ENCODE results near the gene SEMA3C. TPM values are rescaled to one million over a fixed set of nuclear protein-coding genes. Genes with fewer than 3 reads are reported as not detected.

The SEMA3C gene
- total and polyA plus RNA-seq, 2 donors (not counting 3 experiments of a cell fraction or from before 2014, with no cell fraction given), result 0.01 to 0.09 TPM

DNA sequence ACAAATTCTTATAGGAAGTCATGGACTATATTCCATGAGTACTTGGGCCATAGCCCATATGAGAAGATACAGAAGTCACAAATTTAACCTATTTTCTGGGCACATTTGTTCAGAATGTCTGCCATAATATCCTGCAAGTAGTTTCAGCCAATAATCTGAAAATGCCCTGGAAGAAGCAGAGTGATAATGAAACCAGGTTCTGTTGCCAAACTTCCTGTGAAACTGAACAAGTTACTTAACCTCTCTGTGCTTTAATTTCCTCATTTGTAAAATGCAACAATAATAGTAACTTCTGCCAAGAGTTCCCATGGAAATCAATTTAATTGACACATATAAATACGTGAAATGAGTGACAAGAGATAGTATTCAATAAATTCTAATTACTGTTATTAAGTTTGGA lies 88.8 kb downstream of the SEMA3C start:
- Histone ChIP-seq H3K9me3 (replicated peaks; ENCODE audit: control insufficient read depth, insufficient read depth, low read length) (no peaks in the 10 kb centered on the region), H4K20me1 (replicated peaks; ENCODE audit: control insufficient read depth, extremely low read depth, insufficient read depth, low read length) (no peaks in the 10 kb centered on the region), H3K27ac (ENCODE audit: insufficient read depth, low read depth, low read length) (no peak overlapping the region), H3K79me2 (ENCODE audit: control insufficient read depth, insufficient read depth, low read length) (no peaks in the 10 kb centered on the region), H3K4me1 (ENCODE audit: control insufficient read depth, extremely low read depth, insufficient read depth, low read length) (no peaks in the 10 kb centered on the region), H3K9me1 (replicated peaks; ENCODE audit: control insufficient read depth, extremely low read depth, insufficient read depth, low read length) (no peaks in the 10 kb centered on the region), H2AFZ (ENCODE audit: low read depth, low read length) (no peak overlapping the region), H3K36me3 (ENCODE audit: control insufficient read depth in 2 of 2, extremely low read depth in 1 of 2, insufficient read depth in 2 of 2, low read length in 2 of 2) (no peaks in the 10 kb centered on the region), H3K27me3 (ENCODE audit: control insufficient read depth in 2 of 2, insufficient read depth in 2 of 2, low read length in 2 of 2) (no peaks in the 10 kb centered on the region), H3K4me2 (ENCODE audit: insufficient read depth, low read length) (no peak overlapping the region), H3K9ac (replicated peaks; ENCODE audit: extremely low read depth, insufficient read depth, low read length) (no peak overlapping the region), H3K4me3 (replicated peaks in 1 of 3; ENCODE audit: insufficient read depth in 1 of 3, low read depth in 1 of 3, low read length in 3 of 3) (no peak overlapping the region)
- dilution Hi-C loops (cut with MboI; ENCODE audit: extremely low pct_ligation_motif_present, low sequenced_read_pairs) (no loop called here), intact Hi-C loops (cut with micrococcal nuclease) (no loop called here)
- ChIA-PET POLR2A (no interaction called here), CTCF (no interaction called here)
- FAIRE-seq, result no peak
- no TSS peak for BruUV-seq (replicated peaks)
- no peak for DNase-seq (ENCODE audit: low read depth, low spot score)
- TF ChIP-seq, protein P1, sequence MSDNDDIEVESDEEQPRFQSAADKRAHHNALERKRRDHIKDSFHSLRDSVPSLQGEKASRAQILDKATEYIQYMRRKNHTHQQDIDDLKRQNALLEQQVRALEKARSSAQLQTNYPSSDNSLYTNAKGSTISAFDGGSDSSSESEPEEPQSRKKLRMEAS (IDR thresholded peaks at IDR 0.05; ENCODE audit: insufficient read depth, insufficient read length), result no peak
- no peak for TF ChIP-seq FOS (IDR thresholded peaks at IDR 0.05; ENCODE audit: borderline replicate concordance, insufficient read depth, low read length)
- no peak for TF ChIP-seq JUN (IDR thresholded peaks at IDR 0.05; ENCODE audit: borderline replicate concordance, insufficient read depth, insufficient read length, low read depth)

DNA sequence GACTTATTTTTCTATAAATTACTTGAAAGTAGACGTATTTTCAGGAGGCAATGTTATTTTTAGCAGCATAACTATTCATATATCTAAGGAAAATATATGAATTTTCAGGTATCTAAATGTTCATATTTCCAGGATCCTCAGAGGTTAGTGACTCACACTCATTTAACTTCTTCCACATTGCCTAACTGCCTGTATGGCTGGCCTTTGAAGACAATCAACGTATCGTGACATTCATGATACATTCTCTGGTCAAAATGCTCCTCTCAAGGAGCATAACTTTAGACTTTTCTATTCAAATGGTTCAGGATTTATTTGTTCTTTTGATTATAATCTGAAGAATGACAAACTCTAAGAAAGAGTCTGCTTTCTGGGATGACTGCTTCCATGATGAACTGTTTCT lies 89.3 kb downstream of the SEMA3C start:
- DNase-seq (ENCODE audit: low read depth, low spot score), result no peak
- no peak overlapping the region for H3K27ac ChIP-seq (ENCODE audit: insufficient read depth, low read depth, low read length)
- dilution Hi-C loops (cut with MboI; ENCODE audit: extremely low pct_ligation_motif_present, low sequenced_read_pairs) (no loop called here), intact Hi-C loops (cut with micrococcal nuclease) (no loop called here)
- no peaks in the 10 kb centered on the region for H4K20me1 ChIP-seq (replicated peaks; ENCODE audit: control insufficient read depth, extremely low read depth, insufficient read depth, low read length)
- H3K4me3 ChIP-seq (replicated peaks in 1 of 3; ENCODE audit: insufficient read depth in 1 of 3, low read depth in 1 of 3, low read length in 3 of 3), result no peak overlapping the region
- no peak overlapping the region for H3K4me2 ChIP-seq (ENCODE audit: insufficient read depth, low read length)
- H3K36me3 ChIP-seq (ENCODE audit: control insufficient read depth in 2 of 2, extremely low read depth in 1 of 2, insufficient read depth in 2 of 2, low read length in 2 of 2), result no peaks in the 10 kb centered on the region
- no TSS peak for BruUV-seq (replicated peaks)
- no peak for FAIRE-seq
- no peaks in the 10 kb centered on the region for H3K9me1 ChIP-seq (replicated peaks; ENCODE audit: control insufficient read depth, extremely low read depth, insufficient read depth, low read length)
- no peak for TF ChIP-seq JUN (IDR thresholded peaks at IDR 0.05; ENCODE audit: borderline replicate concordance, insufficient read depth, insufficient read length, low read depth)
- TF ChIP-seq, protein P1 (IDR thresholded peaks at IDR 0.05; ENCODE audit: insufficient read depth, insufficient read length), result no peak
- TF ChIP-seq CTCF (IDR thresholded peaks at IDR 0.05; ENCODE audit: extremely low read depth in 1 of 2, insufficient read depth in 1 of 2, low read depth in 1 of 2, low read length in 2 of 2), result no peak
- no peak for TF ChIP-seq EZH2 (IDR thresholded peaks at IDR 0.05; ENCODE audit: borderline replicate concordance, low read depth, low read length, severe bottlenecking)
- no peak for TF ChIP-seq MYC (IDR thresholded peaks at IDR 0.05; ENCODE audit: low read depth, low read length)
- no peak for TF ChIP-seq FOS (IDR thresholded peaks at IDR 0.05; ENCODE audit: borderline replicate concordance, insufficient read depth, low read length)
- no peak for TF ChIP-seq GATA2 (IDR thresholded peaks at IDR 0.05; ENCODE audit: insufficient read depth, insufficient read length, low read depth, low read length)
- no peak for TF ChIP-seq POLR2AphosphoS5 (IDR thresholded peaks at IDR 0.05; ENCODE audit: insufficient read depth, low read depth, low read length)
- no peak for TF ChIP-seq POLR2A (IDR thresholded peaks at IDR 0.05; ENCODE audit: low read depth, low read length)
- no peaks in the 10 kb centered on the region for H3K27me3 ChIP-seq (ENCODE audit: control insufficient read depth in 2 of 2, insufficient read depth in 2 of 2, low read length in 2 of 2)
- no peaks in the 10 kb centered on the region for H3K79me2 ChIP-seq (ENCODE audit: control insufficient read depth, insufficient read depth, low read length)
- ChIA-PET POLR2A (no interaction called here), CTCF (interaction anchor here (2.0 kb wide), 1 partner anchor 12 kb away, joined by 8 read pairs; no protein-coding TSS in a partner anchor)
- H2AFZ ChIP-seq (ENCODE audit: low read depth, low read length), result no peak overlapping the region
- H3K4me1 ChIP-seq (ENCODE audit: control insufficient read depth, extremely low read depth, insufficient read depth, low read length), result no peaks in the 10 kb centered on the region
- no peak overlapping the region for H3K9ac ChIP-seq (replicated peaks; ENCODE audit: extremely low read depth, insufficient read depth, low read length)
- no peaks in the 10 kb centered on the region for H3K9me3 ChIP-seq (replicated peaks; ENCODE audit: control insufficient read depth, insufficient read depth, low read length)
